ENCODE data around the gene TSEN15. TPM values are rescaled to one million over a fixed set of nuclear protein-coding genes. Genes with fewer than 3 reads are reported as not detected.

The TSEN15 gene
- total and polyA plus RNA-seq, 2 of the 13 experiments (the other 11 are each of a cell fraction or from before 2014, with no cell fraction given), result 25.6 to 35.8 TPM

DNA sequence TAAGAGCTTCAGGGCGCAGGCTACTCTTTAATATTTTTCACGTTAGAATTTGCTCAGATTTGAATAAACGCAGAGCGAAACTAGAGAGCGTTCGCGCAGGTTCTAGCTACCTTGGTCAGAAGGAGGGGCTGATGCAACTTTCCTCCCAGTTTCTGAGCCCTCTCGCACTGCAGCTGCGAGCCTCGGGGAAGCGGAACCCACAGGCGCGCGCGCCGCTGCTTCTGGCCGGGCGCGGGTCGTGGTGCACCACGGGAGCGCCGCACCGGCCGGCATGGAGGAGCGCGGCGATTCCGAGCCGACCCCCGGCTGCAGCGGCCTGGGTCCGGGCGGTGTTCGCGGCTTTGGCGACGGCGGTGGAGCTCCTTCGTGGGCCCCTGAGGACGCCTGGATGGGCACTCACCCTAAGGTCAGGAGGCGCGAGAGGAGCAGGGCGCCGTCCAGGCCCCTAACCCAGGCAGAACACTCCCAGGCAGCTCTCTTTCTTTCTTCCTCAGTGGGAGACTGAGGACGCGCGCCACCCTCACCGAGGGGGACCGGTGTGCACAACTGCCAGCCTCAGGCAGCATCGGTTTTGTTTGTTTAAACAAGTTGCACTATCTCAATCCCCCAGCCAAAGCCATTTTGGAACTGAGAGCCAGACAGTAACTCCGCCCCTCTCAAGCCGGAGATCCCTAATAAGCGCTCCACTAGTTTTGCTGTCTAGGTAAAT, at the start of gene TSEN15 (continued):
- TF ChIP-seq TMF1 (CRISPR knock-in tag; IDR thresholded peaks at IDR 0.05; ENCODE audit: low read depth) (peak; percentile 59; the same call in 1 of the 2 replicates), ZNF543 (CRISPR knock-in tag; IDR thresholded peaks at IDR 0.05) (peak; percentile 90), ZNF644 (CRISPR knock-in tag; IDR thresholded peaks at IDR 0.05; ENCODE audit: low read depth) (0 out of 2 replicates have a peak, but pooled peaks have one; percentile 7), ZNF430 (CRISPR knock-in tag; IDR thresholded peaks at IDR 0.05) (peak; percentile 80), XBP1 (CRISPR knock-in tag; IDR thresholded peaks at IDR 0.05) (no peak; the same call in 1 of the 2 replicates), KDM6A (CRISPR knock-in tag; IDR thresholded peaks at IDR 0.05; ENCODE audit: low read depth) (no peak), ZNF484 (CRISPR knock-in tag; IDR thresholded peaks at IDR 0.05; ENCODE audit: borderline replicate concordance, low read depth) (peak; percentile 48; the same call in 1 of the 2 replicates), CBFB (CRISPR knock-in tag; IDR thresholded peaks at IDR 0.05) (peak; percentile 57), REPIN1 (CRISPR knock-in tag; IDR thresholded peaks at IDR 0.05; ENCODE audit: borderline replicate concordance, low read depth) (peak; percentile 76), ZNF432 (CRISPR knock-in tag; IDR thresholded peaks at IDR 0.05; ENCODE audit: borderline replicate concordance) (no peak)
- TF ChIP-seq, protein P1, sequence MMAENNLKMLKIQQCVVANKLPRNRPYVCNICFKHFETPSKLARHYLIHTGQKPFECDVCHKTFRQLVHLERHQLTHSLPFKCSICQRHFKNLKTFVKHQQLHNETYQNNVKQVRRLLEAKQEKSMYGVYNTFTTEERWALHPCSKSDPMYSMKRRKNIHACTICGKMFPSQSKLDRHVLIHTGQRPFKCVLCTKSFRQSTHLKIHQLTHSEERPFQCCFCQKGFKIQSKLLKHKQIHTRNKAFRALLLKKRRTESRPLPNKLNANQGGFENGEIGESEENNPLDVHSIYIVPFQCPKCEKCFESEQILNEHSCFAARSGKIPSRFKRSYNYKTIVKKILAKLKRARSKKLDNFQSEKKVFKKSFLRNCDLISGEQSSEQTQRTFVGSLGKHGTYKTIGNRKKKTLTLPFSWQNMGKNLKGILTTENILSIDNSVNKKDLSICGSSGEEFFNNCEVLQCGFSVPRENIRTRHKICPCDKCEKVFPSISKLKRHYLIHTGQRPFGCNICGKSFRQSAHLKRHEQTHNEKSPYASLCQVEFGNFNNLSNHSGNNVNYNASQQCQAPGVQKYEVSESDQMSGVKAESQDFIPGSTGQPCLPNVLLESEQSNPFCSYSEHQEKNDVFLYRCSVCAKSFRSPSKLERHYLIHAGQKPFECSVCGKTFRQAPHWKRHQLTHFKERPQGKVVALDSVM (CRISPR knock-in tag; IDR thresholded peaks at IDR 0.05), result peak; percentile 48
- TF ChIP-seq, protein P2, sequence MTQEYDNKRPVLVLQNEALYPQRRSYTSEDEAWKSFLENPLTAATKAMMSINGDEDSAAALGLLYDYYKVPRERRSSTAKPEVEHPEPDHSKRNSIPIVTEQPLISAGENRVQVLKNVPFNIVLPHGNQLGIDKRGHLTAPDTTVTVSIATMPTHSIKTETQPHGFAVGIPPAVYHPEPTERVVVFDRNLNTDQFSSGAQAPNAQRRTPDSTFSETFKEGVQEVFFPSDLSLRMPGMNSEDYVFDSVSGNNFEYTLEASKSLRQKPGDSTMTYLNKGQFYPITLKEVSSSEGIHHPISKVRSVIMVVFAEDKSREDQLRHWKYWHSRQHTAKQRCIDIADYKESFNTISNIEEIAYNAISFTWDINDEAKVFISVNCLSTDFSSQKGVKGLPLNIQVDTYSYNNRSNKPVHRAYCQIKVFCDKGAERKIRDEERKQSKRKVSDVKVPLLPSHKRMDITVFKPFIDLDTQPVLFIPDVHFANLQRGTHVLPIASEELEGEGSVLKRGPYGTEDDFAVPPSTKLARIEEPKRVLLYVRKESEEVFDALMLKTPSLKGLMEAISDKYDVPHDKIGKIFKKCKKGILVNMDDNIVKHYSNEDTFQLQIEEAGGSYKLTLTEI (CRISPR knock-in tag; conservative IDR thresholded peaks at IDR 0.05), result no peak
- TF ChIP-seq, protein P3, sequence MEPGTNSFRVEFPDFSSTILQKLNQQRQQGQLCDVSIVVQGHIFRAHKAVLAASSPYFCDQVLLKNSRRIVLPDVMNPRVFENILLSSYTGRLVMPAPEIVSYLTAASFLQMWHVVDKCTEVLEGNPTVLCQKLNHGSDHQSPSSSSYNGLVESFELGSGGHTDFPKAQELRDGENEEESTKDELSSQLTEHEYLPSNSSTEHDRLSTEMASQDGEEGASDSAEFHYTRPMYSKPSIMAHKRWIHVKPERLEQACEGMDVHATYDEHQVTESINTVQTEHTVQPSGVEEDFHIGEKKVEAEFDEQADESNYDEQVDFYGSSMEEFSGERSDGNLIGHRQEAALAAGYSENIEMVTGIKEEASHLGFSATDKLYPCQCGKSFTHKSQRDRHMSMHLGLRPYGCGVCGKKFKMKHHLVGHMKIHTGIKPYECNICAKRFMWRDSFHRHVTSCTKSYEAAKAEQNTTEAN (CRISPR knock-in tag; conservative IDR thresholded peaks at IDR 0.05), result no peak; the same call in 1 of the 2 replicates
- TF ChIP-seq, protein P4, sequence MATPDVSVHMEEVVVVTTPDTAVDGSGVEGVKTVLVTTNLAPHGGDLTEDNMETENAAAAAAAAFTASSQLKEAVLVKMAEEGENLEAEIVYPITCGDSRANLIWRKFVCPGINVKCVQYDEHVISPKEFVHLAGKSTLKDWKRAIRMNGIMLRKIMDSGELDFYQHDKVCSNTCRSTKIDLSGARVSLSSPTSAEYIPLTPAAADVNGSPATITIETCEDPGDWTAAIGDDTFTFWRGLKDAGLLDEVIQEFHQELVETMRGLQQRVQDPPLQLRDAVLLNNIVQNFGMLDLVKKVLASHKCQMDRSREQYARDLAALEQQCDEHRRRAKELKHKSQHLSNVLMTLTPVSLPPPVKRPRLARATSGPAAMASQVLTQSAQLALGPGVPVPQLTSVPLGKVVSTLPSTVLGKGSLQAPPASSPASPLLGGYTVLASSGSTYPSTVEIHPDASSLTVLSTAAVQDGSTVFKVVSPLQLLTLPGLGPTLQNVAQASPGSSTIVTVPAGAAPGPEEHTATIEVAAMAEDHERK (CRISPR knock-in tag; IDR thresholded peaks at IDR 0.05; ENCODE audit: low read depth), result 0 out of 2 replicates have a peak, but pooled peaks have one; percentile 53
- TF ChIP-seq, protein P5, sequence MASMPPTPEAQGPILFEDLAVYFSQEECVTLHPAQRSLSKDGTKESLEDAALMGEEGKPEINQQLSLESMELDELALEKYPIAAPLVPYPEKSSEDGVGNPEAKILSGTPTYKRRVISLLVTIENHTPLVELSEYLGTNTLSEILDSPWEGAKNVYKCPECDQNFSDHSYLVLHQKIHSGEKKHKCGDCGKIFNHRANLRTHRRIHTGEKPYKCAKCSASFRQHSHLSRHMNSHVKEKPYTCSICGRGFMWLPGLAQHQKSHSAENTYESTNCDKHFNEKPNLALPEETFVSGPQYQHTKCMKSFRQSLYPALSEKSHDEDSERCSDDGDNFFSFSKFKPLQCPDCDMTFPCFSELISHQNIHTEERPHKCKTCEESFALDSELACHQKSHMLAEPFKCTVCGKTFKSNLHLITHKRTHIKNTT (CRISPR knock-in tag; IDR thresholded peaks at IDR 0.05), result no peak
- TF ChIP-seq, protein P6, sequence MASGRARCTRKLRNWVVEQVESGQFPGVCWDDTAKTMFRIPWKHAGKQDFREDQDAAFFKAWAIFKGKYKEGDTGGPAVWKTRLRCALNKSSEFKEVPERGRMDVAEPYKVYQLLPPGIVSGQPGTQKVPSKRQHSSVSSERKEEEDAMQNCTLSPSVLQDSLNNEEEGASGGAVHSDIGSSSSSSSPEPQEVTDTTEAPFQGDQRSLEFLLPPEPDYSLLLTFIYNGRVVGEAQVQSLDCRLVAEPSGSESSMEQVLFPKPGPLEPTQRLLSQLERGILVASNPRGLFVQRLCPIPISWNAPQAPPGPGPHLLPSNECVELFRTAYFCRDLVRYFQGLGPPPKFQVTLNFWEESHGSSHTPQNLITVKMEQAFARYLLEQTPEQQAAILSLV (CRISPR knock-in tag; IDR thresholded peaks at IDR 0.05; ENCODE audit: borderline replicate concordance), result peak; percentile 77; the same call in 1 of the 2 replicates
- TF ChIP-seq, protein P7, sequence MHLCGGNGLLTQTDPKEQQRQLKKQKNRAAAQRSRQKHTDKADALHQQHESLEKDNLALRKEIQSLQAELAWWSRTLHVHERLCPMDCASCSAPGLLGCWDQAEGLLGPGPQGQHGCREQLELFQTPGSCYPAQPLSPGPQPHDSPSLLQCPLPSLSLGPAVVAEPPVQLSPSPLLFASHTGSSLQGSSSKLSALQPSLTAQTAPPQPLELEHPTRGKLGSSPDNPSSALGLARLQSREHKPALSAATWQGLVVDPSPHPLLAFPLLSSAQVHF (CRISPR knock-in tag; IDR thresholded peaks at IDR 0.05), result no peak; the same call in 1 of the 2 replicates

Data from HepG2 (cell line).